ENCODE results near the gene ANKRD33B.

- TF ChIP-seq, protein P1, sequence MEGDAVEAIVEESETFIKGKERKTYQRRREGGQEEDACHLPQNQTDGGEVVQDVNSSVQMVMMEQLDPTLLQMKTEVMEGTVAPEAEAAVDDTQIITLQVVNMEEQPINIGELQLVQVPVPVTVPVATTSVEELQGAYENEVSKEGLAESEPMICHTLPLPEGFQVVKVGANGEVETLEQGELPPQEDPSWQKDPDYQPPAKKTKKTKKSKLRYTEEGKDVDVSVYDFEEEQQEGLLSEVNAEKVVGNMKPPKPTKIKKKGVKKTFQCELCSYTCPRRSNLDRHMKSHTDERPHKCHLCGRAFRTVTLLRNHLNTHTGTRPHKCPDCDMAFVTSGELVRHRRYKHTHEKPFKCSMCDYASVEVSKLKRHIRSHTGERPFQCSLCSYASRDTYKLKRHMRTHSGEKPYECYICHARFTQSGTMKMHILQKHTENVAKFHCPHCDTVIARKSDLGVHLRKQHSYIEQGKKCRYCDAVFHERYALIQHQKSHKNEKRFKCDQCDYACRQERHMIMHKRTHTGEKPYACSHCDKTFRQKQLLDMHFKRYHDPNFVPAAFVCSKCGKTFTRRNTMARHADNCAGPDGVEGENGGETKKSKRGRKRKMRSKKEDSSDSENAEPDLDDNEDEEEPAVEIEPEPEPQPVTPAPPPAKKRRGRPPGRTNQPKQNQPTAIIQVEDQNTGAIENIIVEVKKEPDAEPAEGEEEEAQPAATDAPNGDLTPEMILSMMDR (IDR thresholded peaks at IDR 0.05 in 2 of 3, conservative IDR thresholded peaks at IDR 0.05 in 1 of 3; ENCODE audit: insufficient read depth in 2 of 3, low read depth in 1 of 3, low read length in 3 of 3): no peak
- TF ChIP-seq, protein P2, sequence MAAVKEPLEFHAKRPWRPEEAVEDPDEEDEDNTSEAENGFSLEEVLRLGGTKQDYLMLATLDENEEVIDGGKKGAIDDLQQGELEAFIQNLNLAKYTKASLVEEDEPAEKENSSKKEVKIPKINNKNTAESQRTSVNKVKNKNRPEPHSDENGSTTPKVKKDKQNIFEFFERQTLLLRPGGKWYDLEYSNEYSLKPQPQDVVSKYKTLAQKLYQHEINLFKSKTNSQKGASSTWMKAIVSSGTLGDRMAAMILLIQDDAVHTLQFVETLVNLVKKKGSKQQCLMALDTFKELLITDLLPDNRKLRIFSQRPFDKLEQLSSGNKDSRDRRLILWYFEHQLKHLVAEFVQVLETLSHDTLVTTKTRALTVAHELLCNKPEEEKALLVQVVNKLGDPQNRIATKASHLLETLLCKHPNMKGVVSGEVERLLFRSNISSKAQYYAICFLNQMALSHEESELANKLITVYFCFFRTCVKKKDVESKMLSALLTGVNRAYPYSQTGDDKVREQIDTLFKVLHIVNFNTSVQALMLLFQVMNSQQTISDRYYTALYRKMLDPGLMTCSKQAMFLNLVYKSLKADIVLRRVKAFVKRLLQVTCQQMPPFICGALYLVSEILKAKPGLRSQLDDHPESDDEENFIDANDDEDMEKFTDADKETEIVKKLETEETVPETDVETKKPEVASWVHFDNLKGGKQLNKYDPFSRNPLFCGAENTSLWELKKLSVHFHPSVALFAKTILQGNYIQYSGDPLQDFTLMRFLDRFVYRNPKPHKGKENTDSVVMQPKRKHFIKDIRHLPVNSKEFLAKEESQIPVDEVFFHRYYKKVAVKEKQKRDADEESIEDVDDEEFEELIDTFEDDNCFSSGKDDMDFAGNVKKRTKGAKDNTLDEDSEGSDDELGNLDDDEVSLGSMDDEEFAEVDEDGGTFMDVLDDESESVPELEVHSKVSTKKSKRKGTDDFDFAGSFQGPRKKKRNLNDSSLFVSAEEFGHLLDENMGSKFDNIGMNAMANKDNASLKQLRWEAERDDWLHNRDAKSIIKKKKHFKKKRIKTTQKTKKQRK (IDR thresholded peaks at IDR 0.05; ENCODE audit: borderline replicate concordance, low read depth, low read length): no peak
- TF ChIP-seq POLR2A (conservative IDR thresholded peaks at IDR 0.05): no peak
- TF ChIP-seq KAT7 (CRISPR knock-in tag; IDR thresholded peaks at IDR 0.05; ENCODE audit: borderline replicate concordance): no peak
- no peak for TF ChIP-seq POLR2B (IDR thresholded peaks at IDR 0.05; ENCODE audit: low read depth, partially characterized antibody)
- TF ChIP-seq MLX (CRISPR knock-in tag; conservative IDR thresholded peaks at IDR 0.05): no peak
- TF ChIP-seq, protein P3, sequence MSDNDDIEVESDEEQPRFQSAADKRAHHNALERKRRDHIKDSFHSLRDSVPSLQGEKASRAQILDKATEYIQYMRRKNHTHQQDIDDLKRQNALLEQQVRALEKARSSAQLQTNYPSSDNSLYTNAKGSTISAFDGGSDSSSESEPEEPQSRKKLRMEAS (CRISPR knock-in tag; IDR thresholded peaks at IDR 0.05): no peak
- TF ChIP-seq, protein P4, sequence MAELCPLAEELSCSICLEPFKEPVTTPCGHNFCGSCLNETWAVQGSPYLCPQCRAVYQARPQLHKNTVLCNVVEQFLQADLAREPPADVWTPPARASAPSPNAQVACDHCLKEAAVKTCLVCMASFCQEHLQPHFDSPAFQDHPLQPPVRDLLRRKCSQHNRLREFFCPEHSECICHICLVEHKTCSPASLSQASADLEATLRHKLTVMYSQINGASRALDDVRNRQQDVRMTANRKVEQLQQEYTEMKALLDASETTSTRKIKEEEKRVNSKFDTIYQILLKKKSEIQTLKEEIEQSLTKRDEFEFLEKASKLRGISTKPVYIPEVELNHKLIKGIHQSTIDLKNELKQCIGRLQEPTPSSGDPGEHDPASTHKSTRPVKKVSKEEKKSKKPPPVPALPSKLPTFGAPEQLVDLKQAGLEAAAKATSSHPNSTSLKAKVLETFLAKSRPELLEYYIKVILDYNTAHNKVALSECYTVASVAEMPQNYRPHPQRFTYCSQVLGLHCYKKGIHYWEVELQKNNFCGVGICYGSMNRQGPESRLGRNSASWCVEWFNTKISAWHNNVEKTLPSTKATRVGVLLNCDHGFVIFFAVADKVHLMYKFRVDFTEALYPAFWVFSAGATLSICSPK (IDR thresholded peaks at IDR 0.05; ENCODE audit: borderline replicate concordance): no peak
- TF ChIP-seq ZFP36 (IDR thresholded peaks at IDR 0.05; ENCODE audit: low read depth, low read length, partially characterized antibody): no peak
- TF ChIP-seq ZFP91 (CRISPR knock-in tag; IDR thresholded peaks at IDR 0.05): no peak
Observed at GRCh38 chr5:10634050-10634449, 70.2 kb downstream of the ANKRD33B start.

Data from K562 (cell line).